RCC 7860 (cell line): Measurements from ENCODE around the gene HEMGN.
A peak's percentile ranks its signal among the peaks of the same experiment; 100 is the strongest.
"Not testable (repeated sequence)": the region's sequence is repeated elsewhere in the genome, so short reads cannot be mapped to it uniquely, and the experiment has no call there.

Experiments
- DNase-seq: peaks from one replicate; pipeline ENCODE4 v3.0.0-alpha.2; 2015; ENCODE audit warnings: low spot score
- FAIRE-seq: peaks from 2 replicates; lab custom pipeline; 2012; peaks lifted over from hg19 to GRCh38; lab: Jason Lieb, UNC

The HEMGN gene, protein sequence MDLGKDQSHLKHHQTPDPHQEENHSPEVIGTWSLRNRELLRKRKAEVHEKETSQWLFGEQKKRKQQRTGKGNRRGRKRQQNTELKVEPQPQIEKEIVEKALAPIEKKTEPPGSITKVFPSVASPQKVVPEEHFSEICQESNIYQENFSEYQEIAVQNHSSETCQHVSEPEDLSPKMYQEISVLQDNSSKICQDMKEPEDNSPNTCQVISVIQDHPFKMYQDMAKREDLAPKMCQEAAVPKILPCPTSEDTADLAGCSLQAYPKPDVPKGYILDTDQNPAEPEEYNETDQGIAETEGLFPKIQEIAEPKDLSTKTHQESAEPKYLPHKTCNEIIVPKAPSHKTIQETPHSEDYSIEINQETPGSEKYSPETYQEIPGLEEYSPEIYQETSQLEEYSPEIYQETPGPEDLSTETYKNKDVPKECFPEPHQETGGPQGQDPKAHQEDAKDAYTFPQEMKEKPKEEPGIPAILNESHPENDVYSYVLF

DNA sequence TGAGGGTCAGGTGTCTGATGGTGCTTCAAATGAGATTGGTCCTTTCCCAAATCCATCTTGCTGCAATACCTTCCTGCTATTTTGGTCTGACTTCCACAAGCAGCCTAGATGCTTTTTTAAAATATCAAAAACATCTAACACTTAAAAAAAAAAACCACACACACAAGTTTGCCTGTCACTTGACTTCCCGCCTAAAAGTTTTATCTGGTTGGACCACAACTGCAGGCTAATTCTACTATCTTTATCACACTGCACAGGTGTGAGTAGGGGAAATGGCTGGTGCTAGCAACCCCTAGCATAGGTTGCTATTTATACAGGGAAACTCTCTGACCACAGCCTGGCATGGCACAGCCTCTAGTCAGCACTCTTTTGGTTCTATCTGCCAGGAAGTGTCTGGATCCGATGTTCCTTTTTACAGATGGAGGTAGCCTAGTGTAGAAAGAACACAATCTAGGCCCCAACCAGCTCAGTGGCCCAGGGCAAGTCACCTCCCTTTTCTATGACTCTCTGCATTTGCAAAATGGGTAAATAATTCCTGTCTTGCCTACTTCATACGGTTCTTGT is at the start of gene HEMGN:
Gene HEMGN (minus strand): TSS at position 92 of the 564 bp plus-strand sequence. CDS start 36 bp downstream, at position 56.
- no peak for DNase-seq
- FAIRE-seq, result no peak

DNA sequence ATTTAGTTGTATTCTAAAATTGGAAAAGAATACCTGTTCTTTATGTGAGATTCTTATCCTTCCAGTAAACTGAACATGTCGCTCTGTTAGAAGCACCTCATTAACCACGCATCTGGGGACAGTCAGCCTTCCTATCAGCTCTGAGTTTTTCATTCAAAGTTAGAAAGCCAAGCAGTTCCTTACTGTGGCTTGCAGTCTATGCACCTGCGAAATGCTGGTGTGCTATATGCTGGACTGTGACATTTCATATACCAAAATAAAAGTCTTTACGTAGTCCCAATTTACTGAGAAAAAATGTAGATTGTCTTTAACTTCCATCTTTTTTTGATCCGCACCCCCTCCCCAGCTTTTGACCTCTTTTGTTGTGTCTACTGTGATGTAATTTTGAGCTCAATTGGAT is 49.5 kb upstream of the HEMGN start:
- DNase-seq, result no peak
- FAIRE-seq, result no peak

DNA sequence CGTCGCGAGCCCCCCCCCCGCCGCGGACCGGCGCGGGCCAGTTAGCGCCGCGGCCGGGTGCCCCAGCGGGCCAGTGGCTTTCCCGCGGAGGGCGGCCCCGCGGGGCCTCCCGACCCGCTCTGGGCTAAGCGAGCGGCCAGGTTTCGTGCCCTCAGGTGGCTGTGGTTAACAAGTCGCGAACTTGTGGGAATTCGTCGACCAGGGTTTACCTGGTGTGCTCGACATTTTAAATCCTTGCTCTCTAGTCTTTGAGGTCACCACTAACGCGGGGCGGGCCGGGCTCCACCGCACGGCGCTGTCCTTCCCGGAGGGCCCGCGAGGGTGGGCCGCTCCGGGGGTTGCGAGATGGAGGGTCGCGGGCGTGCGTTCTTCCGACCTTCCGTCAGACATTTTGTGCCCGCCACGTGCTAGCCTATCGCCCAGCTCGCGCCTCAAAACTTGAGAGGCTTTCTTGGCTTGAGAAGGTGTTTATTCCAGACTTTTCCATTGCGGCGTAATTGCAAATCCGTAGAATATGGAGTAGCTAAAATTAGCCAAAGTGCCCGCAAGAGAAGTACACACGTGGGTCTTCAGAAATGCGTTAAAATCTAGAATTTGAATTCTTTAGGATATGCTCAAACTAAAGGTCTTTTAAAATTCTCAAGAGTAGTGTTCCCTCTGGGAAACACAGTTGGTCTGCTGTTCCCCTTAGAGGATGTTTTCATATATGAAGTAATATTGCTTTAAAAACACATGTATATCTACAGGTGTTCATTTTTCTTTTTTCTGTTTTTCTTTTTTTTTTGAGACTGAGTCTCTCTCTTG is 47.3 kb upstream of the HEMGN start:
- DNase-seq, result no peak
- no peak for FAIRE-seq

DNA sequence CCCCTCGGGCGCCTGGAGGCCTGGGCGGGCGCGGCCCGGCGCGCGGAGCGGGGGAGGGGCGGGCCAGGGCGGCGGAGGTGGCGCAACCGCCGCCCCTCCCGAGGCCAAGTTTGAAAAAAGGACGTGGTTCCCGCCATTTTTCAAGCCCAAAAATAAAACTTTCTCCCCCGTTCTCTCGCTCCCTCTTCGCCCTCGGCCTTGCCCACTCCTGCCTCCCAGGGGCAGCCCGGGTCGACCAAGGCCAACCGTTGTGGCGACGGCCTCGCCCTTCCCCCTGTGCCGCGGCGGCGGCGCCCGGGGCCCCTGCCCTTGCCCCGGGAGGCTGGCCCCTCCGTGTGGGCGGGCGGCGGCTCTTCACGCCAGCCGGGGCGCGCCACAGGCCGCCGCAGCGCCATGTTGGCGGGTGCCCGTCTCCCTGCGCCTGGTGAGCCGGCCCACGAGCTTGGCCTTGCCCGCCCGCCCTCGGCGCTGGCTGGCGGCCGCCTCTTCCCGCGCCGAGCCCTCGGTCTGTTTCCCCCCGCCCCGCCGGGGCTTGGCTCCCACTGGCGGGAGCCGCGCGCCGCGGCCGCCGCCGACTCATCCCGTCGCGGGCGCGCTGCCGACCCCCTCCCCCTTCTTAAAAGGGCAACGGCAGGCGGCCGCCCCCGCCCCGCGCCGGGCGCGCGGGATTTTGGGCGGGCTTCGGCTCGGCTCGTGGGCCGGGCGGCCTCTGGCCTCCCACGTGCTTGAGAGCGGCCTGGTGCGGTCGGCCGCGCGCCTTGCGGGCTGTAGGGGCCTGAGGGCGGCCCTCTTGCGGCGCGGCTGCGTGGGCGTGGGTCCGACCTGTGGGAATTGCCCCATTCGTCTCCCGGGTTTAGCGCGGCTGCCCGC is 46.5 kb upstream of the HEMGN start:
- FAIRE-seq (no peak), DNase-seq (peak; percentile 62)

DNA sequence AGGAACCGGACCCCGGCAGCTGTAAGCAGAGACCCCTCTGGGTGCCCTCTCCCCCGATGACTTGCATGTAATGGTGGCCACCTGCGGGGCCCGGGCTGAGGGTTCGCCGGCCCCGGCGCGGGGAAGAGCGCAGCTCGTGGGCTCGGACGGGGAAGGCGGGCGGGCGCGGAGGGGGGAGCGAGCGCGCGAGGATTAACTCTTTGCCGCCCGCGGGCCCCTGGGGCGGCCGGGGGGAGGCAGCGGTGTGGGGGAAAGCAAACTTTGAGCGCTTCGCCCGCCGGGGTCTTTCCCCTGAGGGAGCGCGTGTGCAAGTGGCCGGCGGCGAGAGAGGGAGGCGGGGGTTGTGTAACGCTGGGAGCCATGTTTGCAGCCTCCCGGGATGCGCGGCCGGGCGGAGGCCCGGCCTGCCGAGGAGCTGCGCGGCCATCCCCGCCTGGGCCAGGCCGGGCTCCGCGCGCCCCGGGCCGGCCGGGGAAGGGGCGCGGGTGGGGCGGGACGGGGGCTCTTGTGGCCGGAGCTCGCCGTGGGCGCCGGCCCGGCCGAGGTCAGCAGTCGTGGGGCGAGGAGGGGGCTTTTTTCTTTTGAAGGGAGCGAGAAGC is 45.7 kb upstream of the HEMGN start:
- FAIRE-seq, result no peak
- peak; percentile 8 for DNase-seq

DNA sequence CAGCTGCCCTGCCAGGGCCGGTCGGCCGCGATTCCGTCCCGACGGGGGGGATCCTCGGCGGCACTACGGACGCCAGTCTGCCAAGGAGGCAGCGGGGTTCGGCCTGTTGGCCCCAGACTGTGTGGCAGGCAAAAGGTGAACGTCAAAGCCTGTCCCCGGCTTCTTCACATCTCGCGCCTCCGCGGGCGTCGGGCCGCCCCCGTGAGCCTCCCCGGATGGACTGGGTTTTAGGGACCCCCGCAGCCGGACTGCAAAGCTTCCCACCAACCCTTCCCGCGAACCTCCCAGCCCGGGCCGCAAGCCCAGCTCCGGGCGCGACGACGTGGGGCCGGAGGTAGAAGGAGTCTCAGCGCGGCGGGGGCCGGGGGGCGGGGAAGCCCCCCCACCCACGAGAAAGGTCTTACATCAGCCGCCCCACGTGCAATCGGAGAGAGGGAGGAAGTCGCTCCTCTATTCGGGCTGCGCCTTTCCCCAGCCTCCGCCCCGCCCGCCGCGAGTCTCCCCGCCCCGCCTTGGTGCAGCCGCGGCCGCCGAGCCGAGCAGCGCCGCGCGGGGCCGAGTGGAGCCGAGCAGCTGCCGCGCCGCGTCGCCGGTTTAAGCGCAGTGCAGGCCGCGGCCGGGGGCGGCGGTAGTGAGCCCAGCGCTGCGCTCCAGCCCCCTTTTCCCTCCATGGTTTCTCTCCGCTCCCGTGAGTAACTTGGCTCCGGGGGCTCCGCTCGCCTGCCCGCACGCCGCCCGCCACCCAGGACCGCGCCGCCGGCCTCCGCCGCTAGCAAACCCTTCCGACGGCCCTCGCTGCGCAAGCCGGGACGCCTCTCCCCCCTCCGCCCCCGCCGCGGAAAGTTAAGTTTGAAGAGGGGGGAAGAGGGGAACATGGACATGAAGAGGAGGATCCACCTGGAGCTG is 45.0 kb upstream of the HEMGN start, which contains the start of gene ANP32B:
Gene ANP32B (plus strand): TSS at position 659 of the 906 bp plus-strand sequence. CDS start 215 bp downstream, at position 874.
- peak; percentile 88 for DNase-seq
- FAIRE-seq, result no peak

DNA sequence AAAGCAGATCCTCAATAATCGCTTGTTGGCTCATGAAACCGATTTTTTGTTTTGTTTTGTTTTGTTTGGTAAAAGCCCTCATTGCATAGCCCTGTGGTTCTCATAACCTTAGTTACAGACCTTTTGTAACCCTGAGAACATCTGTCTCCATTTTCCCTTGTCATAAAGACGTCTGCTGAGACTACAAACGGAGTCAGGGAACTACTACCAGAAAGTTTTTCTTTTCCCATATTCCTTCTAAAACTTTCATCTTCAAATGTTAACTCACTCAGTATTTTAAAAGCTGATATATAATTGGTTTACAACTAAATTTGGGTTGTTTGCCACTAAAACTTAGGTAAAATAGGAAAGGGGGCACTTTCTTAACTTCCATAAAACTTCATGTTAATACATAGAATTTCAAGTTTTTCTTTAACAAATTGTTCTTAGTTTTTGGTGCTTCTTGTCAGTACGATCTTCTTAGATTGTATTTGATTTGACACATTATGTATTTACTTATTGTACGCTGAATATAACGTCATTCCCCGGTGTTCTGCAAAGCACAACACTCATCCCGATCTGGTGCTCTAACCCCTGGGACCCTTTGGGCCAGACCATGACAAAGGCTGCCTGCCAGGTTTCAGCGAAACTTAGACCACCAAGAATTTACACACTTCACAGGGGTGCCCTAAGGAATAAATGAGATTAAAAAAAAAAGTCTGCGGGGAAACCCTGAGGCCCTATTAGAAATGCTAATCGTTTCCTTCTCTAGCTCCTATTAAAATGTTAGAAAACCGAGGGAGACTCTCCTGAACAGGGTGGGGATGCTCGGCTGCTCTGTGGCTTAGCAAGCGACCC is 44.1 kb upstream of the HEMGN start:
- FAIRE-seq (no peak), DNase-seq (no peak)

DNA sequence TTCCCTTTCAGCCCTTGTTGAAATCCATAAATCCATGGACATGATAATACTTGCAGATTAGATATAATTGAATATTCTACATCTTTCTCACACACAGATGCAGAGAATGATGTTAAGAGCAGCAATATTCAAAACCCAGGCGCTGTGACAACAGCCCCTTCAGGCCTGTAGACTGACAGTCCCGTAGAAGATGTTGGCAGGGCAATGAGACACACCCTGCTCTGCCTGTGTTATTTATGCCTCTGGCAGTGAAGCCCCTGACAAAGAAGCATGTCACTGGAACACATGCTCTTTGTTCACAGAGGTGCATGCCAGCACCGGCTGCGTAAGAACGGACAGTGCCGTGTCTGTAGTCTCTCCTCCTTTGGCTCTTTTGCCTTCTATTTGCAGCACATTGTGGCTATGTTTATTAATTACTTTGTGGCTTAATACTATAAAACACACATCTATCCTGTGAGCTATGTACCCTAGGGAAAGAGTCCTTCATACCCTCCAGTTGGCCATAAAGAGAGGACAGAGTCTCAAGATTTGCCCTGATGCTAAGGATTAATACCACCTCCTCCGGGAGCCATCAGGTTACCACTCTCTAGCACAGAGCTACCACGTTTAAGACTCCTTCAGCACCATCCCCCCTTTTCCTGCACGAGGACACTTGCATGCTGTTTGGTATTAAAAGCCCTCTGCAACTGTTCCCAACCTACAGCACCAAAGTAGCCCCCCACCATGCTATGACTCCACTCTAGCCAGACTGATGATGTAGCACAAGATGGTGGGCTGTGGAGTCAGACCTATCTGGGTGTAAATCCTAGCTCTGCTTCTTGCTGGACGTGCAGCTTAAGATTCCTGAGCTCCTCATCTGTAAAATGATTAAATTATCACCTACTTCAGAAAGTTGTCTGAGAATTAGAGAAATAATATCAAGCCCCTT is 43.2 kb upstream of the HEMGN start:
- FAIRE-seq, result no peak
- DNase-seq, result no peak

DNA sequence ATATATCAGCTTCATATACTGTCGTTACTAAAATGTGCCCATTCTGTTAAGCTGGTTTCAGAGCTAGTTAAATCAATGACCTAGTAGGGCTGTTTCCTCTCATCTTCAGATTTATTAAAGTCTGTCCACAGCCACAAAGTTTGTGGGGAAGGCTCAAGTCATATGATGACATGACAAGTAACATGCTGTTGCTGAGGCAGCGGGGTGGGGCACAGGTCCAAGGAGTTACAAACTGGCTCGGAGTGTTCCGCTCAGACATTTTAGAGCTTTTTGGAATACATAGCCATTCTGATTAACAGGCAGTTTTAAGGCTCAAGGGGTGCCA is 42.5 kb upstream of the HEMGN start:
- DNase-seq (no peak), FAIRE-seq (no peak)

DNA sequence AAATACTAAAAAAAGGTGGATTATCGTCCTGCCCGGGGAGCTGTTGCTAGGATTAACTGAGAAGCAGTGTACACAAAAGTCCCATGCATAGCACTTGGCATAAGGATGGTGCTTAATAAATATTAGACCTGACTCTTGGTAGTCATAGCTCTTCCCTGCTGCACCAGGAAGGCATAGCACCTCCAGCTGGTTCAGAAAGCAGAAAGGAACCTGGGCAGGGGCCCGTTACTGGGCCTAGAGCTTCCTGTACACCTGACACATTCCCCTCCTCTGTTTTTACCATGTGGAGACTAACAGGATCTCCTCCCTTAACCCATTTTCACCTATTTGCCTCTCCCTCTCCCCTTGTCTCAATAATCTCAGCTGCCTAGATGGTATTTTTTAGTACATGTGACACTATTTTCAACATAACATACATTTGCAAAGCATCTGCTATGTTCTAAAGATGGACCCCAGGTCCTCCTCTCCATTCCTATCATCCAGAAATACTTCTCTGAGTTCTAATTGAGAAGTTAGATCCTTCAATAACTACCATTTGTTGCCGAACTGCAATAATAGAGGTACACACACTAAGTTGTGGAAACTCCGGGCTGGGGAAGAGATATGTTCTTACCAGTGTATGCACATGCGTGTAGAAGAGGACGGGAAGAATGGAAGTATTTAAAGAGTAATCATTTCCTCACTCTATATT is 42.0 kb upstream of the HEMGN start:
- DNase-seq (no peak), FAIRE-seq (no peak)

DNA sequence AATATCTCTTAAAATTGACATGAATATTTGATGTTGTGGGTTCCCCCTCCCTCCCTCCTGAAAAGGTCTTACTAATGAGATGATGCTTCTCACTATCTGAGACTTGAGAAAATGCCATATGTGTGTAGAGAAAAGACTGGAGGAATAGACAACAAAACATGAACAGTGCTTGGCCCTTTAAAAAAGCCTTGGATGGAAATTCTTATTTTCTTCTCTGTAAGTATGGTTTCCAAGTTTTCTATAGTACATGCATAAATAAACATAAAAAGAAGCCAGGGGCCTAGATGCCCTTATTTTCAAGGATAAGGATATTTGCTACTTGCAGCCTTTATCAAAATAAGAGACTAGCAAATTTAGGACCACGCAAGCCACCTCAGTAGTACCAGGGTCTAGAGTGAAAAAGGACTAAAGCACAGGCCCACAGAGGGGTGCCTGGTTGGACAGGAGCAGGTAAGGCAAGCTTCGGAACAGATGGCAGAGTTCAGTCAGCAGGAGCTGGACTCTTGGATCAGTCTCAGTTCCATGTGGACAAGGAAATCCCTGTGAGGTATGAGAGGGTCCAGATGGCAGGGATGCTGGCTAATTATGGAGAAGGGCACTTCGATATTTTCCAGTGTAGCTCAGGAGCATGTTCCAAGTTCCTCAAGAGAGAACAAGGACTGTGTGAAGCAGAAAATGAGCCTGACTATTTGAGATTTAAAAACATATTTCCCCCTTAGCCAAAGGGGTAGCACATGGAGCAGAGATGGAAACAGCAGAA is 40.6 kb upstream of the HEMGN start:
- FAIRE-seq (no peak), DNase-seq (no peak)

DNA sequence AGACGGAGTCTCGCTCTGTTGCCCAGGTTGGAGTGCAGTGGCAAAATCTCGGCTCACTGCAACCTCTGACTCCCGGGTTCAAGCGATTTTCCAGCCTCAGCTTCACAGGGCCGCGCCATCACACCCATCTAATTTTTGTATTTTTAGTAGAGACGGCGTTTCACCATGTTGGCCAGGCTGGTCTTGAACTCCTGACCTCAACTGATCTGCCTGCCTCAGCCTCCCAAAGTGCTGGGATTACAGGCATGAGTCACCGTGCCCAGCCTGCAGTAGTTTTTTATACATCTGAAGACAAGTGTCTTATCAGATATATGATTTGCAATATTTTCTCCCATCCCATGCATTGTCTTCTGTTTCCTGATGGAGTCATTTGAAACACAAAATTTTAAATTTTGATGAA is 38.7 kb upstream of the HEMGN start:
- not testable (repeated sequence) for DNase-seq, FAIRE-seq

DNA sequence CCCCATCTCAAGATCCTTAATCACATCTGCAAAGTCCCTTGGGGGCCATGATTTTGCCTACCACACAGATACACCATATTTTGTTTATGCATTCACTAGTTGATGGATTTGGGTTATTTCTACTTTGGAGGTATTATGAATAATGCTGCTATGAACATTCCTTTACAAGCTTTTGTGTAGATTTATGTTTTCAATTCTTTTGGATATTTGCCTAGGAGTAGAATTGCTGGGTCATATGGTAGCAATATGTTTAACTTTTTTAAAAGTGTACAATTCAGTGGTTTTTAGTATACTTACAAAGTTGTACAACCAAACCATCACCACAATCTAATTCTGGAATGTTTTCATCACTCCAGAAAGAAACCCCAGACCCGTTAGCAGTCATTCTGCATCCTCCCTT is 37.4 kb upstream of the HEMGN start:
- DNase-seq (no peak), FAIRE-seq (no peak)

DNA sequence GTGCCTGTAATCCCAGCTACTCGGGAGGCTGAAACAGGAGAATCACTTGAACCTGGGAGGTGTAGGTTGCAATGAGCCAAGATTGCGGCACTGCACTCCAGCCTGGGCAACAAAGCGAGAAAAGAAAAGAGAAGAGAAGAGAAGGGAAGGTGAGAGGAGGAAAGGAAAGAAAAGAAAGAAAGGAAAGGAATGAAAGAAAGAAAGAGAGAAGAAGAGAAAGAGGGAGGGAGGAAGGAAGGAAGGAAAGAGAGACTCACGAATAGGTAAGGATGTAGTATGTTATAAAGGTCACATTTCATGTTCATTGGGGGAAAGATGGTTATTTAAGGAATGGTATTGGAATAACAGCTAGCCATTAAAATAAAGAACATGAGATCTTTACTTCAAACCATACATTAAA is 34.8 kb upstream of the HEMGN start:
- no peak for FAIRE-seq

DNA sequence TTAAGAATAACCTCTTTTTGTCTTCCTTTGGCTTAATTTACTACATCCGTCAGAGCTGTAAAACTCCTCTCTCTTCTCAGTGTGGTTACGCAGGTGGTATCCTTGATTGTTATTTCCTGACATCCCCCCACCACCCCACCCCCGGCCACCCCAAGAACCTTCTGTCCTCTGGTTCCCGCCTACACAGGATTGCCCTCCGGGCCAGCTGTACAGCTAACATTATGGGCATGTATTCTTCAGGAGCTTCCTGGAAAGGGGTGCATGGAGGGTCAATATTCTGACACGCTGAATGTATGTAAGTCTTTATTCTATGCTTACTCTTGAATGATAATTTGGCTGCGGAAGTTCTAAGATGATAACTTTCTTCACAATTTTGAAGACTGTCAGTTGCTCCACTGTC is 32.2 kb upstream of the HEMGN start:
- no peak for DNase-seq
- no peak for FAIRE-seq

More for the DNA sequence above, 34.8 kb upstream of the HEMGN start:
- DNase-seq, result no peak

DNA sequence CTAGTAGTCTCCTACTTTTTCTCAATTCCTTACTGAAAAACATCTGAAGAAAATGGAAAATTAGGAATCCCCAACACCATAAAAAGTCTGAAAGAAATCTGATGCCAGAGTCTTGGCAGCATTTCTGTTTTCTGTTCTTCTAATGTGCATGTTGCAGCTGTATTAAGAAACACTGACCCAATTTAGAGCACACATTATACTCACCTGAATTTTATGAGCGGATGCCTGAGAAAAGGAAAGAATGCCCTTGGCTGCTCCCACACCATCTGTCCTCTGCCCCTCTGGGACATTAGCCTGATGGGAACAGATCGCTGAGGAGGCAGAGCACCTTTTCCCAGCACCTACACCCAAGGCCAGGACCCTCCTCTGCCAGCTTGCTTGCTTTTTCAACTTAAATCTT is 31.0 kb upstream of the HEMGN start:
- no peak for DNase-seq
- no peak for FAIRE-seq
